ENCODE results near the gene DNAJC11. TPM values are rescaled to one million over a fixed set of nuclear protein-coding genes. Genes with fewer than 3 reads are reported as not detected.
"Not testable (repeated sequence)": the region's sequence is repeated elsewhere in the genome, so short reads cannot be mapped to it uniquely, and the experiment has no call there.

The DNAJC11 gene
- total RNA-seq, 1 donor from 2014 or later: 74.0 TPM

DNA sequence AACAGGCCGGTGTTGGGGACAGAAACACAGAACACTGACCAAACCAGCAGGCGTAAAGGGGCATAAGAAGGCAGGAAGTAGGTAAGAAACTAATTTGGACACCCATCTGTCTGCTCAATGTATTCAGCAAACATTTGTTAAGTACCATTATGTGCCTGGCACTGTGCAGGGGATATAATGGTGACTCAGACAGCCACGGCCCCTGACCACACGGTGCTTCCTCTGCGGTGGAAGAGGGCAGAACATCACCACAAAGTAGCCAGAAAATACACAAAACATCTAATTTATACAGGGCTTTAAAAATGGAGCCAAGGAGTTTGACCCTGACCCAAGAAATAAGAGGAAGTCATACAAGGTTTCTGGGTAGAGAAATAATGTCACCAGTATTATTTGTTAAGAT, 12.9 kb downstream of the DNAJC11 start:
- Mint-ChIP-seq H3K4me1 (ENCODE audit: low read depth) (peaks cover 13% of the 10 kb centered on the region), H3K27me3 (ENCODE audit: low read depth) (no peaks in the 10 kb centered on the region), H3K27ac (no peak overlapping the region), H3K4me3 (ENCODE audit: low read depth) (no peak overlapping the region), H3K9me3 (no peaks in the 10 kb centered on the region), H3K36me3 (ENCODE audit: low read depth) (no peaks in the 10 kb centered on the region)
- intact Hi-C loops (cut with micrococcal nuclease): no loop called here
- no peak for DNase-seq (ENCODE audit: low spot score)

- no peaks in the 10 kb centered on the region for H3K36me3 Mint-ChIP-seq (ENCODE audit: low read depth)
- intact Hi-C loops (cut with micrococcal nuclease): no loop called here
- H3K27me3 Mint-ChIP-seq (ENCODE audit: low read depth): no peaks in the 10 kb centered on the region
- no peak for DNase-seq (ENCODE audit: low spot score)
- peaks cover 15% of the 10 kb centered on the region for H3K4me1 Mint-ChIP-seq (ENCODE audit: low read depth)
- H3K27ac Mint-ChIP-seq: no peak overlapping the region
- no peaks in the 10 kb centered on the region for H3K9me3 Mint-ChIP-seq
- no peak overlapping the region for H3K4me3 Mint-ChIP-seq (ENCODE audit: low read depth)
Measured at GRCh38 chr1:6688001-6688400, 13.6 kb downstream of the DNAJC11 start.

GRCh38 chr1:6686294-6686693, 15.3 kb downstream of the DNAJC11 start:
- H3K4me3 Mint-ChIP-seq (ENCODE audit: low read depth): no peak overlapping the region
- intact Hi-C loops (cut with micrococcal nuclease): no loop called here
- no peak overlapping the region for H3K27ac Mint-ChIP-seq
- H3K27me3 Mint-ChIP-seq (ENCODE audit: low read depth): no peaks in the 10 kb centered on the region
- H3K4me1 Mint-ChIP-seq (ENCODE audit: low read depth): peaks cover 15% of the 10 kb centered on the region
- no peak for DNase-seq (ENCODE audit: low spot score)
- H3K36me3 Mint-ChIP-seq (ENCODE audit: low read depth): no peaks in the 10 kb centered on the region
- no peaks in the 10 kb centered on the region for H3K9me3 Mint-ChIP-seq

DNA sequence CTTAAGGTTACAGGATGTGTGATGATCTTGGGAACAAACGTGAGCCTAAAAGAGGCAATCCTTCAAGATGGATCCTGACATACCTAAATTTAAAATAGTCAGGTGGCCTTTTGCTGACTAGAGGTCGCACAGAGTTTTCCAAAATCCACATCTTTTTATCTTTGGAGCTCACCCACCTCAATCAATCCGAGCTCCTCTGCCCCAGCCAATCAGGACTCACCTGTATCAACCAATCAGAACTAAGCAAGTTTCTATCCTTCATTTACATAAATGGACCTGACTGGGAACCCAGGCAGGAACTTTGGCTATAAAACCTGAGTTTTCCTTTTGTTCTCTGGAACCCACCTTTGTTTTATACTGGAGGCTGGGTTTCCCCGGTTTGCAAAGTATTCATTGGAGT, 16.2 kb downstream of the DNAJC11 start:
- H3K4me1 Mint-ChIP-seq (ENCODE audit: low read depth): peaks cover 14% of the 10 kb centered on the region
- H3K36me3 Mint-ChIP-seq (ENCODE audit: low read depth): peaks cover 3% of the 10 kb centered on the region
- no peak overlapping the region for H3K27ac Mint-ChIP-seq
- H3K27me3 Mint-ChIP-seq (ENCODE audit: low read depth): no peaks in the 10 kb centered on the region
- no peak for DNase-seq (ENCODE audit: low spot score)
- H3K9me3 Mint-ChIP-seq: no peaks in the 10 kb centered on the region
- intact Hi-C loops (cut with micrococcal nuclease): no loop called here
- H3K4me3 Mint-ChIP-seq (ENCODE audit: low read depth): no peak overlapping the region

DNA sequence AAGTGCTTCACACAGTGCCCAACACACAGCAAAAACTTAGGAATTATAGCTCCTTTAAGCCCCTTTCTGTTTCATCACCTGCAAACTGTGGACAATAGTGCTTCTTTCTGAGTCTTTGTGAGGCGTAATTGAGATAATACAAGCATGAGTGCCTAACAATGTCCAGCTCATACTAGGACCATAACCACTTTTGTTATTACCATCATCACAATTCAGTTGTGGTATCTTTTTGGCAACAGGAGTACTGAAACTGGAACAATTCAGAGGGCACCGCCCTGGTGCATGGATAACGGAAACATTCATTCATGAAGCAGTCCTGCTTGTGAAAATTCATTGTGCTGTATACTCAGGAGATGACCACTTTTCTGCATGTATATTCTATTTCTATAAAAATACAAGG, 18.2 kb downstream of the DNAJC11 start:
- DNase-seq (ENCODE audit: low spot score): no peak
- Mint-ChIP-seq H3K27me3 (ENCODE audit: low read depth) (no peaks in the 10 kb centered on the region), H3K9me3 (no peaks in the 10 kb centered on the region), H3K36me3 (ENCODE audit: low read depth) (peaks cover 19% of the 10 kb centered on the region), H3K4me1 (ENCODE audit: low read depth) (peaks cover 6% of the 10 kb centered on the region), H3K27ac (no peak overlapping the region), H3K4me3 (ENCODE audit: low read depth) (no peak overlapping the region)
- intact Hi-C loops (cut with micrococcal nuclease): no loop called here

DNA sequence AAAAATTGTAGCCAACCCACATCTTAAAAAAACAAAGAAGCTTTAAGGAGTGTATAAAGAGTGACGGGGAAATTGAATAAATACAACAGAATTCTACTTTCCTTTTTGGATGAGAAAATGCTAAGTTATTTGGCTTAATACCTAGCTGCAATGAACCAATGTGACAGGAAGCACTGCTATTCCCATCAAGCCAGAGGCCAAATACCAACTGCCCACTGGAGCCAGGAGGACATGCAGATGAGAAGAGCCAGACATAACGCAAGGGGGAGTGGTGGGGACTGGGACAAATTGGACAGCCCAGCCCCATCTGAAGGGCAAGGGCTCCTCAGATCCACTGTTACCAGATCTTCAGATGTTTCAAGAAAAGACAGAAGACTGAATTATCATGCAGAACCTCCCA, 25.7 kb downstream of the DNAJC11 start:
- Mint-ChIP-seq H3K4me3 (ENCODE audit: low read depth) (no peak overlapping the region), H3K27ac (no peak overlapping the region), H3K27me3 (ENCODE audit: low read depth) (no peaks in the 10 kb centered on the region), H3K9me3 (no peaks in the 10 kb centered on the region), H3K4me1 (ENCODE audit: low read depth) (no peaks in the 10 kb centered on the region), H3K36me3 (ENCODE audit: low read depth) (peaks cover 60% of the 10 kb centered on the region)
- intact Hi-C loops (cut with micrococcal nuclease): no loop called here
- no peak for DNase-seq (ENCODE audit: low spot score)

GRCh38 chr1:6674771-6675170, 26.8 kb downstream of the DNAJC11 start:
- no peak for DNase-seq (ENCODE audit: low spot score)
- intact Hi-C loops (cut with micrococcal nuclease): no loop called here
- H3K9me3 Mint-ChIP-seq: no peaks in the 10 kb centered on the region
- no peak overlapping the region for H3K27ac Mint-ChIP-seq
- H3K36me3 Mint-ChIP-seq (ENCODE audit: low read depth): peaks cover 55% of the 10 kb centered on the region
- H3K4me3 Mint-ChIP-seq (ENCODE audit: low read depth): no peak overlapping the region
- no peaks in the 10 kb centered on the region for H3K27me3 Mint-ChIP-seq (ENCODE audit: low read depth)
- H3K4me1 Mint-ChIP-seq (ENCODE audit: low read depth): no peaks in the 10 kb centered on the region

DNA sequence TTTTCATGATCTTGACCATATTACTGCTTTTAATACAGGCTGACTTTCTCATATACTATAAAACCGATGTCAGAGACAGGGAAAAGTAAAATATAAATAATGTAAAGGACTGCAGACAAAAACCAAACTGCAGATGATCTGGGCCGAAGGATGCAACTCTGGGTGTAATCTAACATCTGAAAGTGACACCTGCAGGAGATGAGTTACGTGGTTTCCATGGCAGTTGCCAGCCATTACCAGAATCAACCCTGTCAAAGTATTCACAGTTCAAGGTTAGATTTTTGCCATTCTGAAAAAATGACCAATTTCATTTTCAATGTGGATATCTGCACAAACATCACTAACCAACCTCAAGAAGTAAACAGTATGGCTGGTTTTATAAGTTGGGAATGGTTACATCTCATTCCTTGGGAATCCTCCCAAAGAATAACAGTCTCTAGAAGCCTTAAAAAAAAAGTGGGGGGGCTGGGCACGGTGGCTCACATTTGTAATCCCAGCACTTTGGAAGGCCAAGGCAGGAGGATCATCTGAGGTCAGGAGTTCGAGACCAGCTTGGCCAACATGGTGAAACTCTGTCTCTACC, 27.7 kb downstream of the DNAJC11 start:
- DNase-seq (ENCODE audit: low spot score): no peak
- Mint-ChIP-seq H3K9me3 (no peaks in the 10 kb centered on the region), H3K4me1 (ENCODE audit: low read depth) (no peaks in the 10 kb centered on the region), H3K27me3 (ENCODE audit: low read depth) (no peaks in the 10 kb centered on the region), H3K27ac (no peak overlapping the region), H3K36me3 (ENCODE audit: low read depth) (peaks cover 46% of the 10 kb centered on the region), H3K4me3 (ENCODE audit: low read depth) (no peak overlapping the region)
- intact Hi-C loops (cut with micrococcal nuclease): no loop called here

DNA sequence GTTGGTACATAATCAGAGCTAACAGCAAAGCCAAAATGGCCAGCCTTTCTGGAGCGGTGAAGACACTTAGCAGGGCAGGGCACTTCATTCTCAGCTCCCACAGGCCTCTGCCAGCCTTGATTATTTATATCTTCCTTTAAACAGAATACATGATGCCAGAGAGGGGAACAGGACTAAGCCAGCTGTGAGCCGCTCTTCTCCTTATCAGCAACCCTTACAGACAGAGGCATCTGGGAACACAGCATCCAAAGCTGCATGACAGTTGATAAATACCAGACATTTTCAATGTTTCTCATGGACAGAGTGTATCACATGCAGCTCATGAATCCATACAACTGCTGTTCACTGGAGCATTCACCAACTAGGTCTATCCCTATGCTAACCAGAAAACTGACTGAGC, 29.1 kb downstream of the DNAJC11 start:
- Mint-ChIP-seq H3K4me3 (ENCODE audit: low read depth) (no peak overlapping the region), H3K4me1 (ENCODE audit: low read depth) (no peaks in the 10 kb centered on the region), H3K27me3 (ENCODE audit: low read depth) (no peaks in the 10 kb centered on the region), H3K36me3 (ENCODE audit: low read depth) (peaks cover 36% of the 10 kb centered on the region), H3K9me3 (no peaks in the 10 kb centered on the region), H3K27ac (no peak overlapping the region)
- intact Hi-C loops (cut with micrococcal nuclease): no loop called here
- DNase-seq (ENCODE audit: low spot score): no peak

- Mint-ChIP-seq H3K27ac (no peak overlapping the region), H3K4me3 (ENCODE audit: low read depth) (no peak overlapping the region), H3K9me3 (no peaks in the 10 kb centered on the region), H3K36me3 (ENCODE audit: low read depth) (peaks cover 32% of the 10 kb centered on the region), H3K27me3 (ENCODE audit: low read depth) (no peaks in the 10 kb centered on the region), H3K4me1 (ENCODE audit: low read depth) (no peaks in the 10 kb centered on the region)
- intact Hi-C loops (cut with micrococcal nuclease): no loop called here
- DNase-seq (ENCODE audit: low spot score): no peak
Measured at GRCh38 chr1:6668503-6668902, 33.1 kb downstream of the DNAJC11 start.

- no peaks in the 10 kb centered on the region for H3K9me3 Mint-ChIP-seq
- peaks cover 29% of the 10 kb centered on the region for H3K36me3 Mint-ChIP-seq (ENCODE audit: low read depth)
- H3K27me3 Mint-ChIP-seq (ENCODE audit: low read depth): no peaks in the 10 kb centered on the region
- intact Hi-C loops (cut with micrococcal nuclease): no loop called here
- no peak overlapping the region for H3K4me3 Mint-ChIP-seq (ENCODE audit: low read depth)
- DNase-seq (ENCODE audit: low spot score): no peak
- no peaks in the 10 kb centered on the region for H3K4me1 Mint-ChIP-seq (ENCODE audit: low read depth)
- H3K27ac Mint-ChIP-seq: no peak overlapping the region
Measured at GRCh38 chr1:6667139-6667538, 34.5 kb downstream of the DNAJC11 start.

DNA sequence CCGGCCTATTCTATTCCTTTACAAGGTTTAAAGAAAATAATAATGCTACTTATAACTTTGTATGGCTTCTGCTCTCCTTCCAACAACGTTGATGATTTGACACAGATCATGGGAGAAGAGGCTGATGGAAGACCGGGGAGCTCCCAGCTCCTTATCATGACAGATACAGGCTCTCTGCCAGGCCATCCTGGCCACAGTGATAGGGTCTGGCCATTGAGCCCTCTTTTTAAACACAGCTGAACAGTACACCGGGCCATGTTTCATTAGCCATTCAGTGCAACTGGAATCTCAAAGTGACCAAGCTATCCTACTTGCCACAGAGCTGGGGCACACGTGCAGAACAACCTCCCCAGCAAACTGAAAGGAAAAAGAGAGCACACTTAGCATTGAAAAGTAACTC, 34.9 kb downstream of the DNAJC11 start:
- Mint-ChIP-seq H3K27me3 (ENCODE audit: low read depth) (no peaks in the 10 kb centered on the region), H3K9me3 (no peaks in the 10 kb centered on the region), H3K4me3 (ENCODE audit: low read depth) (no peak overlapping the region), H3K27ac (no peak overlapping the region), H3K36me3 (ENCODE audit: low read depth) (peaks cover 27% of the 10 kb centered on the region), H3K4me1 (ENCODE audit: low read depth) (no peaks in the 10 kb centered on the region)
- no peak for DNase-seq (ENCODE audit: low spot score)
- intact Hi-C loops (cut with micrococcal nuclease): no loop called here

DNA sequence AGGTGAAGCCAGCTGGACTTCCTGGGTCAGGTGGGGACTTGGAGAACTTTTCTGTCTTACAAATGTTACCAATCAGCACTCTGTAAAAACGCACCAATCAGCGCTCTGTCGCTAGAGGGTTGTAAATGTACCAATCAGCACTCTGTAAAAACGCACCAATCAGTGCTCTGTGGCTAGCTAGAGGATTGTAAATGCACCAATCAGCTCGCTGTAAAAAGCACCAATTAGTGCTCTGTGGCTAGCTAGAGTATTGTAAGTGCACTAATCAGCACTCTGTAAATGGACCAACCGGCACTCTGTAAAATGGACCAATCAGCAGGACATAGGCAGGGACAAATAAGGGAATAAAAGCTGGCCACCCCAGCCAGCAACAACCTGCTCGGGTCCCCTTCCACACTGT, 39.1 kb downstream of the DNAJC11 start:
- H3K4me3 Mint-ChIP-seq (ENCODE audit: low read depth); H3K27ac Mint-ChIP-seq; DNase-seq (ENCODE audit: low spot score); intact Hi-C loops (cut with micrococcal nuclease); H3K27me3 Mint-ChIP-seq (ENCODE audit: low read depth); H3K9me3 Mint-ChIP-seq; H3K4me1 Mint-ChIP-seq (ENCODE audit: low read depth): not testable (repeated sequence)
- peaks cover 26% of the 10 kb centered on the region for H3K36me3 Mint-ChIP-seq (ENCODE audit: low read depth)

- Mint-ChIP-seq H3K4me3 (ENCODE audit: low read depth) (no peak overlapping the region), H3K27me3 (ENCODE audit: low read depth) (no peaks in the 10 kb centered on the region), H3K4me1 (ENCODE audit: low read depth) (no peaks in the 10 kb centered on the region), H3K27ac (no peak overlapping the region), H3K36me3 (ENCODE audit: low read depth) (peaks cover 14% of the 10 kb centered on the region), H3K9me3 (no peaks in the 10 kb centered on the region)
- DNase-seq (ENCODE audit: low spot score): no peak
- intact Hi-C loops (cut with micrococcal nuclease): no loop called here
Measured at GRCh38 chr1:6660415-6661049, 41.1 kb downstream of the DNAJC11 start.
